Mucosa of descending colon (tissue), 3 donors: ENCODE measurements around the gene MSMP. TPM values are rescaled to one million over a fixed set of nuclear protein-coding genes. Genes with fewer than 3 reads are reported as not detected.

Source experiments
- ATAC-seq: fragments of 200-7000 bp; cut with Tn5 transposase; one replicate; pipeline ENCODE4 v1.9.1; 2020; ENCODE audit warnings: mild to moderate bottlenecking, moderate library complexity
- DNase-seq, 3 donors: peaks; one replicate each; pipeline ENCODE4 v3.0.0-alpha.2; 2020
- H3K36me3 ChIP-seq: fragments of 200-600 bp; one replicate; pipeline ENCODE4 v1.8.0; 2021; ENCODE audit warnings: low read depth, mild to moderate bottlenecking
- H3K4me1 ChIP-seq: fragments of 200-600 bp; one replicate; pipeline ENCODE4 v1.8.0; 2021; ENCODE audit warnings: low read depth, mild to moderate bottlenecking
- H3K4me3 ChIP-seq: fragments of 200-600 bp; one replicate; pipeline ENCODE4 v1.8.0; 2021; ENCODE audit warnings: mild to moderate bottlenecking
- H3K9me3 ChIP-seq: fragments of 200-600 bp; one replicate; pipeline ENCODE4 v1.8.0; 2021; ENCODE audit warnings: mild to moderate bottlenecking
- CTCF ChIP-seq: fragments of 200-600 bp; IDR thresholded peaks from one replicate; pipeline ENCODE4 v1.8.0; 2022; ENCODE audit warnings: antibody characterized with exemption, mild to moderate bottlenecking
- intact Hi-C, 2 donors: fragments of 100-400 bp; cut with DNase I in 1 of 2; cut with micrococcal nuclease in 1 of 2; formaldehyde crosslinking; loops; one replicate each; pipeline versions ENCODE4 v1.11.0 to v1.11.1; 2022; cut with DNase I, micrococcal nuclease
- total RNA-seq, 3 donors: library from RNA; stranded (reverse); fragmentation: NEBNext Ultra II Directional in 2 of 3; extraction: Animal tissue kit (Norgen Biotek cat#: 25700) in 2 of 3; gene quantifications; one replicate each; pipeline versions ENCODE4 v1.2.1 to v1.2.4, GENCODE V29; 2021 to 2023
- donor health status: DM: no; HTN: no; CAD: no; lungs with moderate emphysema.
- donor health status: DM: no; HTN: no; CAD: no.
- donor health status: DM: no; HTN: yes; CAD: no.

Gene MSMP
- total RNA-seq, 3 donors from 2014 or later: 0.48 TPM; not detected in 2

GRCh38 chr9:35743452-35743851 is 10.6 kb downstream of the MSMP start:
- intact Hi-C loops: no loop called here
- ATAC-seq (no peak), DNase-seq (no peak)
- no peak for TF ChIP-seq CTCF
- Histone ChIP-seq H3K36me3 (peaks cover 19% of the 10 kb centered on the region), H3K4me1 (peaks cover 21% of the 10 kb centered on the region), H3K4me3 (no peak overlapping the region), H3K9me3 (no peaks in the 10 kb centered on the region)

- ATAC-seq: no peak
- intact Hi-C loops: no loop called here
- Histone ChIP-seq H3K9me3 (no peaks in the 10 kb centered on the region), H3K36me3 (peaks cover 25% of the 10 kb centered on the region), H3K4me3 (no peak overlapping the region), H3K4me1 (peaks cover 14% of the 10 kb centered on the region)
- no peak for TF ChIP-seq CTCF
- no peak for DNase-seq
Measured at GRCh38 chr9:35741740-35742139, 12.3 kb downstream of the MSMP start.

- intact Hi-C loops: no loop called here
- no peaks in the 10 kb centered on the region for H3K9me3 ChIP-seq
- TF ChIP-seq CTCF: no peak
- ATAC-seq (no peak), DNase-seq (no peak)
- no peaks in the 10 kb centered on the region for H3K4me1 ChIP-seq
- H3K36me3 ChIP-seq: peaks cover 25% of the 10 kb centered on the region
- no peak overlapping the region for H3K4me3 ChIP-seq
Measured at GRCh38 chr9:35740243-35740642, 13.8 kb downstream of the MSMP start.

- H3K9me3 ChIP-seq: no peaks in the 10 kb centered on the region
- intact Hi-C loops: no loop called here
- ATAC-seq (no peak), DNase-seq (no peak)
- H3K4me1 ChIP-seq: peaks cover 13% of the 10 kb centered on the region
- peaks cover 25% of the 10 kb centered on the region for H3K36me3 ChIP-seq
- H3K4me3 ChIP-seq: no peak overlapping the region
- TF ChIP-seq CTCF: no peak
Measured at GRCh38 chr9:35738924-35739323, 15.2 kb downstream of the MSMP start.

GRCh38 chr9:35738186-35738585 is 15.9 kb downstream of the MSMP start:
- no peak for ATAC-seq
- peaks cover 20% of the 10 kb centered on the region for H3K36me3 ChIP-seq
- no peak for TF ChIP-seq CTCF
- H3K4me3 ChIP-seq: no peak overlapping the region
- no peak for DNase-seq
- H3K4me1 ChIP-seq: peaks cover 20% of the 10 kb centered on the region
- intact Hi-C loops: no loop called here
- H3K9me3 ChIP-seq: no peaks in the 10 kb centered on the region

GRCh38 chr9:35737143-35737542 is 16.9 kb downstream of the MSMP start:
- H3K9me3 ChIP-seq: no peaks in the 10 kb centered on the region
- no peak for ATAC-seq
- intact Hi-C loops: no loop called here
- peaks cover 20% of the 10 kb centered on the region for H3K36me3 ChIP-seq
- peaks cover 23% of the 10 kb centered on the region for H3K4me1 ChIP-seq
- no peak overlapping the region for H3K4me3 ChIP-seq
- TF ChIP-seq CTCF: no peak
- no peak for DNase-seq
